HG03469 (cell line): ENCODE measurements around the gene MAN2A1.
A peak's percentile ranks its signal among the peaks of the same experiment; 100 is the strongest.

Source experiments
- ATAC-seq: cut with Tn5 transposase; IDR thresholded peaks from one replicate; pipeline ENCODE4 v1.9.1; 2021; ENCODE audit warnings: mild to moderate bottlenecking, moderate library complexity, moderate number of reproducible peaks; ENCODE audit not compliant: unreplicated experiment

Gene MAN2A1

GRCh38 chr5:109689740-109690241 lies at the start of gene MAN2A1:
MAN2A1 (plus strand) TSS chr5:109689927; CDS start chr5:109690418, 491 bp downstream.
- ATAC-seq = peak; percentile 31

- no peak for ATAC-seq
Observed at GRCh38 chr5:109640976-109641375, 48.8 kb upstream of the MAN2A1 start.

GRCh38 chr5:109643791-109644350 lies 45.9 kb upstream of the MAN2A1 start:
- ATAC-seq = no peak

- no peak for ATAC-seq
Observed at GRCh38 chr5:109644829-109645228, 44.9 kb upstream of the MAN2A1 start.

GRCh38 chr5:109645707-109646192 lies 44.0 kb upstream of the MAN2A1 start:
- no peak for ATAC-seq

GRCh38 chr5:109649318-109649717 lies 40.4 kb upstream of the MAN2A1 start:
- no peak for ATAC-seq

GRCh38 chr5:109650493-109650892 lies 39.2 kb upstream of the MAN2A1 start:
- no peak for ATAC-seq

GRCh38 chr5:109652096-109652495 lies 37.6 kb upstream of the MAN2A1 start:
- no peak for ATAC-seq

- no peak for ATAC-seq
Observed at GRCh38 chr5:109653042-109653441, 36.7 kb upstream of the MAN2A1 start.

- ATAC-seq = no peak
Observed at GRCh38 chr5:109653561-109654239, 36.0 kb upstream of the MAN2A1 start.

- ATAC-seq = no peak
Observed at GRCh38 chr5:109654455-109654854, 35.3 kb upstream of the MAN2A1 start.

- ATAC-seq = no peak
Observed at GRCh38 chr5:109655841-109656240, 33.9 kb upstream of the MAN2A1 start.

- no peak for ATAC-seq
Observed at GRCh38 chr5:109656829-109657228, 32.9 kb upstream of the MAN2A1 start.

GRCh38 chr5:109659901-109660300 lies 29.8 kb upstream of the MAN2A1 start:
- no peak for ATAC-seq

GRCh38 chr5:109660301-109660700 lies 29.4 kb upstream of the MAN2A1 start:
- no peak for ATAC-seq

GRCh38 chr5:109668237-109668636 lies 21.5 kb upstream of the MAN2A1 start:
- no peak for ATAC-seq

- ATAC-seq = no peak
Observed at GRCh38 chr5:109668668-109669422, 20.9 kb upstream of the MAN2A1 start.

- no peak for ATAC-seq
Observed at GRCh38 chr5:109669991-109670706, 19.6 kb upstream of the MAN2A1 start.

- no peak for ATAC-seq
Observed at GRCh38 chr5:109671136-109671535, 18.6 kb upstream of the MAN2A1 start.

GRCh38 chr5:109674596-109674995 lies 15.1 kb upstream of the MAN2A1 start:
- no peak for ATAC-seq

- ATAC-seq = no peak
Observed at GRCh38 chr5:109676920-109677319, 12.8 kb upstream of the MAN2A1 start.
